Smooth muscle cell (in vitro differentiated cells): ENCODE measurements around the gene MYB. TPM values are rescaled to one million over a fixed set of nuclear protein-coding genes. Genes with fewer than 3 reads are reported as not detected.
"Not testable (repeated sequence)": the region's sequence is repeated elsewhere in the genome, so short reads cannot be mapped to it uniquely, and the experiment has no call there.

Source experiments
- DNase-seq: peaks from one replicate; lab custom pipeline; 2025; ENCODE audit not compliant: unreplicated experiment; lab: John Stamatoyannopoulos, UW
- H2AFZ ChIP-seq: fragments of 200-600 bp; sonication (generic); 2 replicates; pipeline ENCODE4 v1.6.0; 2016; ENCODE audit warnings: antibody characterized with exemption, low read depth, mild to moderate bottlenecking
- H3F3A ChIP-seq: fragments of 200-600 bp; sonication (generic); 2 replicates; pipeline ENCODE4 v1.6.0; 2017; ENCODE audit warnings: antibody characterized with exemption, low read depth
- H3K27ac ChIP-seq: fragments of 200-600 bp; sonication (generic); 2 replicates; pipeline ENCODE4 v1.5.1; 2016; ENCODE audit warnings: low read depth, mild to moderate bottlenecking
- H3K27me3 ChIP-seq: fragments of 200-600 bp; sonication (generic); 2 replicates; pipeline ENCODE4 v1.6.1; 2016; ENCODE audit warnings: low read depth, mild to moderate bottlenecking
- H3K36me3 ChIP-seq: fragments of 200-600 bp; sonication (generic); 2 replicates; pipeline ENCODE4 v1.5.1; 2016; ENCODE audit warnings: low read depth
- H3K4me1 ChIP-seq: fragments of 200-600 bp; sonication (generic); 2 replicates; pipeline ENCODE4 v1.5.1; 2016; ENCODE audit warnings: low read depth
- H3K4me2 ChIP-seq: fragments of 200-600 bp; sonication (generic); 2 replicates; pipeline ENCODE4 v1.6.0; 2016; ENCODE audit warnings: mild to moderate bottlenecking
- H3K4me3 ChIP-seq: fragments of 200-600 bp; sonication (generic); 2 replicates; pipeline ENCODE4 v1.5.1; 2016; ENCODE audit warnings: mild to moderate bottlenecking
- H3K79me2 ChIP-seq: fragments of 200-600 bp; sonication (generic); 2 replicates; pipeline ENCODE4 v1.6.0; 2016; ENCODE audit warnings: low read depth, mild to moderate bottlenecking
- H3K9ac ChIP-seq: fragments of 200-600 bp; sonication (generic); 2 replicates; pipeline ENCODE4 v1.6.0; 2016; ENCODE audit warnings: low read depth
- H3K9me3 ChIP-seq: fragments of 200-600 bp; sonication (generic); replicated peaks from 2 replicates; pipeline ENCODE4 v1.5.1; 2016; ENCODE audit warnings: low read depth
- H4K20me1 ChIP-seq: fragments of 200-600 bp; sonication (generic); 2 replicates; pipeline ENCODE4 v1.6.0; 2016; ENCODE audit warnings: low read depth
- WGBS: methylation state at CpG from one replicate; pipeline ENCODE4 v1.1.7; 2016; ENCODE audit warnings: low lambda C conversion rate; 5-methylcytosine and 5-hydroxymethylcytosine counted together
- polyA plus RNA-seq: library from polyadenylated mRNA; unstranded; fragments of >200 nt; fragmentation: Nextera tagmentation; extraction: Ambion mirVana; gene quantifications from 2 replicates; pipeline ENCODE4 v1.2.1, GENCODE V29; 2016
- total RNA-seq: library from RNA; depleted of rRNA; stranded (reverse); fragments of >200 nt; gene quantifications from 2 replicates; pipeline ENCODE4 v1.2.3, GENCODE V29; 2014
- TF ChIP-seq, protein P1 (sequence below): fragments of 200-600 bp; sonication (generic); IDR thresholded peaks from 2 replicates; pipeline ENCODE4 v1.5.1; 2017; ENCODE audit warnings: borderline replicate concordance, mild to moderate bottlenecking, antibody characterized with exemption; ENCODE audit not compliant: insufficient read depth, poor library complexity, severe bottlenecking

Gene MYB
- total and polyA plus RNA-seq, 2 experiments from 2014 or later, result 0.25 to 1.2 TPM

DNA sequence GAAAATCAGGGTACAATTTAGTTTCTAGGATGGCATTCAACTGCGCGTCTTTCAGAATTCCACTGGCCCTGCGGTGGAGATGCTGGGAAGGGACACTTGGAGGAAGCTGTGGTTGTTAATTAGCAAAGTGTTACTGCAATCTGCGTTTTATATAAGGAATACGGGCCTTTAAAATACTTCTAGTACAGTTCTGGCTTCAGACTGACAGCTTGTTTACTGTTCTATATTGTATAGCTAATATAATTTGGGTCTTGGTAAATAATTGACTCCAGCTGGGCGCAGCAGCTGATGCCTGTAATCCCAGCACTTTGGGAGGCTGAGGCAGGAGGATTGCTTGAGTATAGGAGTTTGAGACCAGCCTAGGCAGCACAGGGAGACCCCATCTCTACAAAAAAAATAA is 63.7 kb downstream of the MYB start:
- no peak overlapping the region for H3K4me3 ChIP-seq
- H3K4me1 ChIP-seq, result peaks cover 7% of the 10 kb centered on the region
- no peaks in the 10 kb centered on the region for H3K36me3 ChIP-seq
- H3K4me2 ChIP-seq, result no peak overlapping the region
- H3K27ac ChIP-seq, result no peak overlapping the region
- TF ChIP-seq, protein P1, sequence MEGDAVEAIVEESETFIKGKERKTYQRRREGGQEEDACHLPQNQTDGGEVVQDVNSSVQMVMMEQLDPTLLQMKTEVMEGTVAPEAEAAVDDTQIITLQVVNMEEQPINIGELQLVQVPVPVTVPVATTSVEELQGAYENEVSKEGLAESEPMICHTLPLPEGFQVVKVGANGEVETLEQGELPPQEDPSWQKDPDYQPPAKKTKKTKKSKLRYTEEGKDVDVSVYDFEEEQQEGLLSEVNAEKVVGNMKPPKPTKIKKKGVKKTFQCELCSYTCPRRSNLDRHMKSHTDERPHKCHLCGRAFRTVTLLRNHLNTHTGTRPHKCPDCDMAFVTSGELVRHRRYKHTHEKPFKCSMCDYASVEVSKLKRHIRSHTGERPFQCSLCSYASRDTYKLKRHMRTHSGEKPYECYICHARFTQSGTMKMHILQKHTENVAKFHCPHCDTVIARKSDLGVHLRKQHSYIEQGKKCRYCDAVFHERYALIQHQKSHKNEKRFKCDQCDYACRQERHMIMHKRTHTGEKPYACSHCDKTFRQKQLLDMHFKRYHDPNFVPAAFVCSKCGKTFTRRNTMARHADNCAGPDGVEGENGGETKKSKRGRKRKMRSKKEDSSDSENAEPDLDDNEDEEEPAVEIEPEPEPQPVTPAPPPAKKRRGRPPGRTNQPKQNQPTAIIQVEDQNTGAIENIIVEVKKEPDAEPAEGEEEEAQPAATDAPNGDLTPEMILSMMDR, result no peak
- no peaks in the 10 kb centered on the region for H3K9me3 ChIP-seq
- DNase-seq, result no peak
- no peak overlapping the region for H3K9ac ChIP-seq
- peaks cover under 1% of the 10 kb centered on the region for H3K27me3 ChIP-seq
- H3F3A ChIP-seq, result no peaks in the 10 kb centered on the region
- no peak overlapping the region for H2AFZ ChIP-seq
- no peaks in the 10 kb centered on the region for H3K79me2 ChIP-seq
- H4K20me1 ChIP-seq, result no peaks in the 10 kb centered on the region
- WGBS, result 93% methylated on average over 6 of the region's 6 CpGs

DNA sequence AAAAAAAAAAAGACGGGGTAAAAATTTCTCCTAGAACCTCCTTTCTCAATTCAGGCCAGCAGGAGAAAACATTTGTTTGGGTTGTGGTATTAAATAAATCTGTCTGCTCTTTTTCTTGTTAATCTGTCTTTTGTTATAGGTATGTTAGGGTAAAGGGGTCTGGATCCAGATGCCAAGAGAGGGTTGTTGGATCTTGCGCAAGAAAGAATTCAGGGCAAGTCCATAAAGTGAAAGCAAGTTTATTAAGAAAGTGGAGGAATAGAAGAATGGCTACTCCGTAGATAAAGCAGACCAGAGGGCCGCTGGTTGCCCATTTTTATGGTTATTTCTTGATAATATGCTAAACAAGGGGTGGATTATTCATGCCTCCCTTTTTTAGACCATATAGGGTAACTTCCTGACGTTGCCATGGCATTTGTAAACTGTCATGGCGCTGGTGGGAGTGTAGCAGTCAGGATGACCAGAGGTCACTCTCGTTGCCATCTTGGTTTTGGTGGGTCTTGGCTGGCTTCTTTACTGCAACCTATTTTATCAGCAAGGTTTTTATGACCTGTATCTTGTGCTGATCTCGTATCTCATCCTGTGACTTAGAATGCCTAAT is 65.4 kb downstream of the MYB start:
- H3K79me2 ChIP-seq, H3F3A ChIP-seq, H2AFZ ChIP-seq, H3K36me3 ChIP-seq, H3K4me3 ChIP-seq, H3K27ac ChIP-seq, DNase-seq, H3K27me3 ChIP-seq, H3K9ac ChIP-seq, H4K20me1 ChIP-seq, H3K4me2 ChIP-seq, H3K9me3 ChIP-seq: not testable (repeated sequence)
- 90% methylated on average over 8 of the region's 8 CpGs for WGBS
- H3K4me1 ChIP-seq, result peaks cover 22% of the 10 kb centered on the region

DNA sequence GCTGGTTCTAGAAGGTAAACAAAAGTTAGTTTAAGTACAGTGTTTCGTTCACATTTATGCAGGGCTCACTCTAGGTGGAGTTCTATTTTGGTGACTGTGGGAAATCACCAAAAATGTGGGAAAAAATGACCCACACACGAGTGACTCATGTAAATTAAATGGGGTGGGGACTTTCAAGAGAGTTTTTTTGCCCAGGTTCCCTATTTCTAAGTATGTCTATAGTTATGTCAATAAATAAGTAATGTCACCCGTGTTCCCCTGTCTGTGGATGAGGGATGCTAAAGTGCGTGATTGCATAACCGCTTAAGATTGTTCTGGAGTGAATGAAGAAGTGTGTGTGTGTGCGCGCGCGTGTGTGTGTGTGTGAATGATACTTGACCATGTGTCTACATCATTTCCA is 69.1 kb downstream of the MYB start:
- no peaks in the 10 kb centered on the region for H3K27me3 ChIP-seq
- TF ChIP-seq, protein P1, result no peak
- no peaks in the 10 kb centered on the region for H4K20me1 ChIP-seq
- H2AFZ ChIP-seq, result no peak overlapping the region
- H3K27ac ChIP-seq, result no peak overlapping the region
- no peak overlapping the region for H3K4me2 ChIP-seq
- H3F3A ChIP-seq, result no peaks in the 10 kb centered on the region
- H3K4me3 ChIP-seq, result no peak overlapping the region
- H3K4me1 ChIP-seq, result peaks cover 34% of the 10 kb centered on the region
- no peak overlapping the region for H3K9ac ChIP-seq
- DNase-seq, result no peak
- WGBS, result 89% methylated on average over 9 of the region's 9 CpGs
- H3K79me2 ChIP-seq, result no peaks in the 10 kb centered on the region
- H3K36me3 ChIP-seq, result no peaks in the 10 kb centered on the region
- H3K9me3 ChIP-seq, result no peaks in the 10 kb centered on the region

DNA sequence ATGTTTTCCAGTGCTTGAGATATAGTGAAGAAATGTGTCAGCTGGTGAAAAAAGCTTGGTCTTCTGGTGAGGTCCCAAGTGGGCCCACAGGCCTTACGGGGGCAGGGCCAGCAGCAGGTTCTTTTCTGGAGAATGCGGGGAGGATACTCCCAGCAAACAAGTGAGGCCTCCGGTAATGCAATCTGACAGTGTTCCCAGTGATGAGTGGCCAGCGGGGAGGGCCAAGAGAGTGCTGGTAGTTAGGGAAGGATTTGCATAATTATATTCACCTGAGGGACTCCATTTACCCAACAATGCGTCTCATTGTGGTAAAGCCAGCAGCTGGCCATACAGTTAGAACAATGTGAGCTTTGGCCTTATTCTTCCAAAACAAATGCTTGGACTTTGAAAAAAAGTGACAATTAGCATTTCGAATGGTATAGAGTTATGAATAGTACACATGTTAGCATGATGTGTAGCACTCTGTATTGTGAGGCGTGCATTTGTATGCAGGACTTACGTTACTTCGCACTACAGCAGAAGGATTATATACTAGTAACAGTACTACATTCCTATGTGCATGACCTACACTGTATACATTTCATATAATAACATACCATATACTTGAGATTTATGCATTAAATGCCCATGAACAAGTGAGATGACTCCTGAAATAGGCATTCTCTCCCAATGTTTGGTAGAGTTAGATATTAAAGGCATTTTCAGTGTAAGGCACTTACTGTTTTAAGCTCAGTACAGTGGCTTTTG is 69.8 kb downstream of the MYB start:
- no peak overlapping the region for H3K4me3 ChIP-seq
- no peak for DNase-seq
- TF ChIP-seq, protein P1, result no peak
- H3F3A ChIP-seq, result no peaks in the 10 kb centered on the region
- no peak overlapping the region for H2AFZ ChIP-seq
- peak overlapping the region; percentile 60 for H3K27ac ChIP-seq
- no peaks in the 10 kb centered on the region for H3K36me3 ChIP-seq
- 80% methylated on average over 9 of the region's 9 CpGs for WGBS
- H3K4me1 ChIP-seq, result peaks cover 34% of the 10 kb centered on the region
- H3K9ac ChIP-seq, result no peak overlapping the region
- no peak overlapping the region for H3K4me2 ChIP-seq
- H3K79me2 ChIP-seq, result no peaks in the 10 kb centered on the region
- no peaks in the 10 kb centered on the region for H3K9me3 ChIP-seq
- no peaks in the 10 kb centered on the region for H4K20me1 ChIP-seq
- H3K27me3 ChIP-seq, result no peaks in the 10 kb centered on the region
